Raji (cell line): Measurements from ENCODE around the gene EPS8L2.
A peak's percentile ranks its signal among the peaks of the same experiment; 100 is the strongest.

Experiments used
- POLR2A ChIP-seq: IDR thresholded peaks from 2 replicates; pipeline ENCODE4 v1.6.1; 2011; ENCODE audit warnings: low read depth, low read length, control low read depth; ENCODE audit not compliant: insufficient read depth

Gene EPS8L2

DNA sequence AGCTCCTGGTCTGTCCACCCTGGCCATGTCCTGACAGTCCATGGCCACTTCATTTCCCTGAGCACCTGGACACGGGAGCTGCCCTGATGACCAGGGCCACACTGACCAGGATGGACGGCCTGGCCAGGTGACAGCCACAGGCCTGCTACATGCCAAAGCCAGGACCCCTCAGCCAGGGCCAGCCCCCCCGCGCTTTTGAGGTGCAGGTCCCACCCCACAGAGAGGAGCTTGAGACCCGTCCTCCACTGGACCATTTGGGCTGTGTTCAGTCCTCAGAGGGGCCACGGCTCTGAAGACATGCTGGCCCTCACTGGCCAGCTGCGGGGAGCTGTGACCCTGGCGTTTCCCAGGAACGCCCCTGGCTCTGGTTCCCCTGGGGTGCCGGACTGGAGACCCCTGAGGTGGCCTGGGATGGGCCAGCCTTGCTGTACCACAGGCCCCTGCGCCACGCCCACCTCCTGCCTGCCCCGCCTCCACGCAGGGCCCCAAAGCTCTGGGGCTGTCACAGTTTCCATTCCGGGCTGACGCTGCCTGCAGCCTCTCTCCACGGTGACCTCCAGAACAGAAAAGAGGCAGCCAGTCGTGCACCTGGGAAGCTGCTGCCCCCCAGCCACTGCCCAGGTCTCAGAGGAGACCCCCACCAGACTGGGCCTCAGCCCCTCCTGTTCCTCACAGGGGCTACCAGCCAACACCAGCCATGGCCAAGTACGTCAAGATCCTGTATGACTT is 18.2 kb downstream of the EPS8L2 start:
- no peak for TF ChIP-seq POLR2A

DNA sequence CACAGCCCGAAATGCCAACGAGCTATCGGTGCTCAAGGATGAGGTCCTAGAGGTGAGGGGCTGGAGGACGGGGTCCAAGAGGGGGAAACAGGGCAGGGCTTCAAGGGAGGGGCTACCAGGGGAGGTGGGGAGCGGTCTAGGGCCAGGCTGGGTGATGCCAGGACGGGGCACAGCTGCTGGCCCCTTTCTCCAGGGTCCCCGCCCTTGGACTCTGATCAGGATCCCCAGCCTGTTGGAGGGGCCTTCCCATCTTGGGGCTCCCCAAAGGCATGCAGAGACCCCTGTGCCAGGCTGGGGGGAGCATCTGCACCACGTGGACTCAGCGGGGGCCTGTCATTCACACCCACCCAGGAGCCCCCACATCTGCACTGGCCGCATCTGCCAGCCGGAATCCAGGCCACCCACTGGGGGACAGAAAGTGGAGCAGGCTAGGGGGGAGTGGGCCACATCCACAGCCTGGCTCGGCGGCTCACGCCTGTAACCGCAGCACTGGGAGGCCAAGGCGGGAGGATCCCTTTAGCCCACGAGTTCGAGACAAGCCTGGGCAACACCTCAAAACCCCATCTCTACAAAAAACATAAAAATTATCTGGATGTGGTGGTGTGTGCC is 18.9 kb downstream of the EPS8L2 start:
- no peak for TF ChIP-seq POLR2A

- no peak for TF ChIP-seq POLR2A
Observed at GRCh38 chr11:725624-726202, 19.7 kb downstream of the EPS8L2 start.

DNA sequence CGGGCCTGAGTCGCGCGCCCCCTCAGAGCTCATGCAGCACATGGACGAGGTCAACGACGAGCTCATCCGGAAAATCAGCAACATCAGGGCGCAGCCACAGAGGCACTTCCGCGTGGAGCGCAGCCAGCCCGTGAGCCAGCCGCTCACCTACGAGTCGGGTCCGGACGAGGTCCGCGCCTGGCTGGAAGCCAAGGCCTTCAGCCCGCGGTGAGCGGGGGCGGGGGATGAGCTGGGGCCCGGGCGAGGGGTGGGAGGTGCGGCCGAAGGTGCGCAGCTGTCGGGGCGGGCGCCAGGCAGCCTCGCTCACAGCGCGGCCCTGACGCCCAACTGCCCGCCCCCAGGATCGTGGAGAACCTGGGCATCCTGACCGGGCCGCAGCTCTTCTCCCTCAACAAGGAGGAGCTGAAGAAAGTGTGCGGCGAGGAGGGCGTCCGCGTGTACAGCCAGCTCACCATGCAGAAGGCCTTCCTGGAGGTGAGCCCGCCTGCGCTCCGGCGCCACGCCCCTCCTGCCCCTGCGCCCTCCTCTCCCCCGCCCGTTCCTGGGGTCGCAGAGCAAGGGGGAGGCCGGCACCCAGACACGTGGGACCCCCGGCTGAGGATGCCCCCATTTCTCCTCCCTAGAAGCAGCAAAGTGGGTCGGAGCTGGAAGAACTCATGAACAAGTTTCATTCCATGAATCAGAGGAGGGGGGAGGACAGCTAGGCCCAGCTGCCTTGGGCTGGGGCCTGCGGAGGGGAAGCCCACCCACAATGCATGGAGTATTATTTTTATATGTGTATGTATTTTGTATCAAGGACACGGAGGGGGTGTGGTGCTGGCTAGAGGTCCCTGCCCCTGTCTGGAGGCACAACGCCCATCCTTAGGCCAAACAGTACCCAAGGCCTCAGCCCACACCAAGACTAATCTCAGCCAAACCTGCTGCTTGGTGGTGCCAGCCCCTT is 20.5 kb downstream of the EPS8L2 start:
- no peak for TF ChIP-seq POLR2A

- TF ChIP-seq POLR2A = no peak
Observed at GRCh38 chr11:727281-727701, 21.3 kb downstream of the EPS8L2 start.

- 0 out of 2 replicates have a peak, but pooled peaks have one; percentile 18 for TF ChIP-seq POLR2A
Observed at GRCh38 chr11:727859-728748, 22.1 kb downstream of the EPS8L2 start.

DNA sequence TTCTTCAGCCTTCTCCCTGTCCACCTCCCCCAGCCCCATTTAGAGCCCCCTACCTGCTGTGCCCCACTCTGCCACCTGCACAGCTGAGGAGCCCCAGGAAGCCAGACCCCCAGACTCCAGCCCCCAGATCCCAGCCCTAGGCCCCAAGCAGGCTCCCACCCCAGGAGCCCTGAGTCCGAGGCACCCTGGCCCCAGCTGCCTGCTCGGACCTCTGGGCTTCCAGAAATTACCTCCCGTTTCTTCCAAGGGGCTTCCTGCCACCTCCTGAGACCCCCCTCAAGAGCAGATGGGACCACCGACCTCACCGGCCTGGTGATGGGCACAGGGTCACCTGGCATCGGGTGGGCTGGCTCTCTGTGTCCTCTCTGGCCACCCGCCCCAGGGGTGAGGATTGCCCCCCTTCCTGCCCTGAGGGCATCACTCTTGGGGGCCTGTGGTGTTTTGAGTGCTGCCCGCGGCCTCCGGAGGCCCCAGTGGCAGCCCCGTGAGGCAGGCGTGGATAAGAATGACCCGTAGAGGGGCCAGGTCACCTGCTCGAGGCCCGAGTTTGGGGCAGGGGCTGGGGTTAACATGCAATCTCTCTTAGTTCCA is 23.0 kb downstream of the EPS8L2 start:
- TF ChIP-seq POLR2A = no peak

DNA sequence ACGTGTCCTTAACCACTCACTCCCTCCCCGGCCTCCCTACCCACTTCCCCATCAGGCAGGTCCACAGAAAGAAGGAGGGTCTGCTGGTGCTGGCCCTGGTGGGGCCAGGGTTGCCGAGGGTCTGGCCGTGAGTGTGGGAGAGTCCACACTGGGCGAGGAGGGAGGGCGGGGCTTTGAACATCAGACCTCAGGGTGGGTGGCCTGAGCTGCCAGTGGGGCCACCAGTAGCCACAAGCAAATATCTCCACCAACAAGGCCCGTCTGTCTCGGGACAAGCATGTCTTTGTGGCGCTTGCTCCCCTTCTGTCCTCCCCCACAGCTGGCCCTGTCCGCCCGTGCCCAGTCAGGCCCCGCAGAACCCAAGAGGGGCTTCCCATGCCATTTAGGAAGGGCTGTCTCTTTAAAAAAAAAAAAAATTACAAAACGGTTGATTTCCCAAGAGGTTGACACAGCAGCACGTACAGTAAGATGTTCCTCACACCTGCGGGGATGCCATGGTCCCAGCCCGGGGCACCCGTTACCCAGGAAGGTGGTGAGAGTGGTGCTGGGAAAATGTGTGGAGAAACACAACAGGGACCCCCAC is 23.6 kb downstream of the EPS8L2 start:
- TF ChIP-seq POLR2A = no peak

DNA sequence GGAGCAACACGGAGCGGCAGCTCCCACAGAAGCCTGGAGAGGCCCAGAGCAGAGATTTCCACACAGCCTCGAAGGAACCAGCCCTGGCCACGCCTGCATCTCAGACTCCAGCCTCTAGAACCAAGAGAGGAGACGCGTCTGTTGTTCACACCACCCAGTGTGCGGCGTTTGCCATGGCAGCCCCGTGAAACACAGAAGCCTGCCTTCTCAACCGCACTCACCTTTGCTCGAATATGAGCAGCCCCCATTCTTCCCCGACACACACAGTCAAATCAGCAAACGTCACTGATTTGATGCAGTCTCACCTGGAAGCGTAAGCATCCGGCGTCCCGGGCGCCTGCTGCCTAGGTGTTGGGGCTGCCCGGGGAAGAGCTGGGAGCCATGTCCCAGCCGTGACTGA is 27.0 kb downstream of the EPS8L2 start:
- no peak for TF ChIP-seq POLR2A

GRCh38 chr11:737366-737765 is 31.3 kb downstream of the EPS8L2 start:
- TF ChIP-seq POLR2A = no peak

DNA sequence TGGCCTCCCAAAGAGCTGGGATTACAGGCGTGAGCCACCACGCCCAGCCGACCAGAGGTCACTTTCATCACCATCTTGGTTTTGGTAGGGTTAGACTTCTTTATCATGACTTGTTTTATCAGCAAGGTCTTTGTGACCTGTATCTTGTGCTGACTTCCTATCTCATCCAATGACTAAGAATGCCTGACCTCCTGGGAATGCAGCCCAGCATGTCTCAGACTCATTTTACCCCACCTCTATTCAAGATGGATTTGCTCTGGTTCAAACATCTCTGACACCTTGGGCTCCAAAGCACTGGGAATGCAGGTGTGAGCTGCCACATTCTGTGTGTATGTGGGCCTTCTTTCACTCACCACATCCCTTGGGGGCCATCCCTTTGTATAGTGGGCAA is 36.1 kb downstream of the EPS8L2 start:
- no peak for TF ChIP-seq POLR2A

GRCh38 chr11:742571-743201 is 36.7 kb downstream of the EPS8L2 start:
- TF ChIP-seq POLR2A = no peak

GRCh38 chr11:745428-745827 is 39.4 kb downstream of the EPS8L2 start:
- TF ChIP-seq POLR2A = no peak
